Measurements from ENCODE around the gene STAT1. TPM values are rescaled to one million over a fixed set of nuclear protein-coding genes. Genes with fewer than 3 reads are reported as not detected.
"Not testable (repeated sequence)": the region's sequence is repeated elsewhere in the genome, so short reads cannot be mapped to it uniquely, and the experiment has no call there.

The STAT1 gene
- total RNA-seq, 1 experiment from 2014 or later: 143 TPM

DNA sequence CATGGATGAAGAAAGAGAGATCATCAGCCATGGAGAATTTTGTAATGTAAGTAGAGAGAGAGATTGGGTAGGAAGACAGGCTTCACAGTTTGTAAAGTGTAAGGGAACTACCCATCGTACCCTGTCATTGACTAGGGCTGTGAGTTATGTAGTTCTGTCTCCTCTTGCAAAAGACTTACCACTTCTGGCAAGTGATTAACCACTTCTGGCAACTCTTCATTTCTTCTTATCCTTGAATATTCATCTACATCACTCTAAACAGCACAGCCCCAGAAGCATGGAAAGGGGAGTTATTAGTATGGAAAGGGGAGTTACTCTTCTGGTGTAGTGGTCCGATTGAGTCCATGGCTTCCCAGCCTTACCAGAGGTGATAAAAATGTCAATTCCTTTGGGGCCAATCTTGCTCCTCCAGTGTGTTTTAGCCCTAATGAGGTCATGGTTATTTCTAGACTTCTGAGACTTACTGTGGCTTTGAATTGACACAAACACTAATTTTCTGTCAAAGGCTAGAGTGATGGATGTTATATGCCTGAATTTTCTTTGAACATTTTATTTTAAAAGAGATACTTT, 52.0 kb downstream of the STAT1 start:
- DNase-seq: no peak
- no peak overlapping the region for H3K4me3 ChIP-seq
- H3K36me3 ChIP-seq: peaks cover 60% of the 10 kb centered on the region
- no peaks in the 10 kb centered on the region for H3K27me3 ChIP-seq
- H3K9me3 ChIP-seq: no peaks in the 10 kb centered on the region

DNA sequence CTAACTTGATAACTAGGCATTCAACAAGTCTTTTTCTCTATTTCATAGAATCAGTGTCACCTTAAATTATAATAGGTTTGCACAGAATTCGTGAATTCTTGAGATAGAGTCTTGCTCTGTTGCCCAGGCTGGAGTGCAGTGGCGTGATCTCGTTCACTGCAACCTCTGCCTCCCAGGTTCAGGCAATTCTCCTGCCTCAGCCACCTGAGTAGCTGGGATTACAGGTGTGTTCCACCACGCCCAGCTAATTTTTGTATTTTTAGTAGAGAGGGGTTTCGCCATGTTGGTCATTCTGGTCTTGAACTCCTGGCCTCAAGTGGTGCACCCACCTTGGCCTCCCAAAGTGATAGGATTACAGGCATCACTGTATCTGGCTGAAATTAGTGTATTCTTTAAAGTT, 52.9 kb downstream of the STAT1 start:
- H3K9me3 ChIP-seq, DNase-seq, H3K4me3 ChIP-seq, H3K27me3 ChIP-seq: not testable (repeated sequence)
- peaks cover 59% of the 10 kb centered on the region for H3K36me3 ChIP-seq

DNA sequence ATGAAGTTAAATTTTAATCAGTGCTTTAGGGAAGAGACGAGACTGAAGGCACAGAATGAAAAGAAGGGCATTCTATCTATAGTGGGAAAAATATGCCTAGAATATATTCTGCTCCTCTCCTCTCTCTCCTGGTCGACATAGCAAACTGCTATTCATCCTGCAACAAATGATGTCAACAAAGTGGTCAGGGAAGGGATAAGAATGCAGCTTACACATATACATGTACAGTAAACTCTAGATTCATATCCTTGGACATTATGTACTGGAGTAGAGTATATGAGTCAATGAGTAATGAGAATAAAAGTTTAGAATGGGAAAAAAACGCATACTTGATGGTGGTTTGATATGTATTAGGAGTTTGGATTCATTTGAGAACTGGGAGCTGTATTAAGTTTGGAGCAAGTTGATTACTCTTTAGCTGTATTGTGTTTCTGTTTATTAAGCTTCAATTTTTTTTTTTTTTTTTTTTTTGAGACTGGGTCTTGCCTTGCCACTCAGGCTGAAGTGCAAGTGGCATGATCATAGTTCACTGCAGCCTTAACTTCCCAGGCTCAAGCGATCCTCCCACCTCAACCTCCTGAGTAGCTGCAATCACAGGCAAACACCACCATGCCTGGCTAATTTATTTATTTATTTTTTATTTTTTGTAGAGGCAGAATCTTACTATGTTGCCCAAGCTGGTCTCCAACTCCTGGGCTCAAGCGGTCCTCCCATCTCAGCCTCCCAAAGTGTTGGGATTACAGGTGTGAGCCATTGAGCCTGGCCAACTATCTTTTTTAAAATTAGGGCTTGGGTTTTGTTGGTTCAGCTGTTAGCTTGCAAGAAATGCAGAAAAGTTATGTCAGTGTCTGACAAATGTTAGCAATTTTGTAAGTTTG, 53.8 kb downstream of the STAT1 start:
- DNase-seq: no peak

DNA sequence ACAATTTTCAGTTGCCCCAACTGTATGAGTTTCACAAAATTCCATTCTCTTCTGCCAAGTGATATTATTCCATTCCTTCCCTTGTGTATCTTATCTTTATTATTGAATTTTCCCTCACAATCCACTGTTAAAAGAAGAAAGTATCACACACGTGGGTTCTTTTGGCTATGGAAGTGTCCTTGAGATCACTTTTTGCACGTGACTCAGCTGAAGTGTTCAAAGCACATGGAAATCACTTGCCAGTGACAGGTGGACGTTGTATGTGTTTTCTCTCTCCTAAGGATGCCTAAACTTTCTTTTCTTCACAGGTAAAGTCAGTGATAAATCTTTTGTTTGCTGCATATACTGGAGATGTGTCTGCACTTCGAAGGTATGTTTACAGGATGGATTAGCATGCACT, 60.7 kb downstream of the STAT1 start:
- H3K9me3 ChIP-seq: no peaks in the 10 kb centered on the region
- peaks cover 26% of the 10 kb centered on the region for H3K36me3 ChIP-seq
- DNase-seq: no peak
- H3K4me3 ChIP-seq: no peak overlapping the region
- H3K27me3 ChIP-seq: no peaks in the 10 kb centered on the region

More for the DNA sequence above, 53.8 kb downstream of the STAT1 start:
- no peaks in the 10 kb centered on the region for H3K9me3 ChIP-seq
- H3K36me3 ChIP-seq: peaks cover 58% of the 10 kb centered on the region
- H3K4me3 ChIP-seq: no peak overlapping the region
- no peaks in the 10 kb centered on the region for H3K27me3 ChIP-seq

DNA sequence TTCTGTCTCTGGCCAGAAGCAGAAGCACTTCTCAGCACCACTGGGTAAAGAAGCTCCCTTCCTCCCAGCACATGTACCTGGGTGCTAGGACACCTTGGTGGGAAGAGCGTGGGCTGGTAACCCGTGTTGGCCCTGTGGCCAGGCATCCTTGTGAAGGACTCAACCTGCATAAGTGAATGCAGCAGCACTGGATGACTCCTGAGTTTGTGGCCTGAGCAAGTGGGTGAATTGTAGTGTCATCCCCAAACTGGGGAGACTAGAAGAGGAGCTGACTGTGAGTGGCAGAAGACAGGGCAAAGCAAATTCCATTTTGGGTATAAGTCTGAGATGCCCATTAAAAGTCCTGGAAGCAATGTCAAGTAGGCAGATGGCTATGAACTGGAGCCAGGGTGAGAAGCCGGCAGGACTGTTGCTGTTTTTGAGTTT, 63.4 kb downstream of the STAT1 start:
- Histone ChIP-seq H3K27me3 (no peaks in the 10 kb centered on the region), H3K9me3 (no peaks in the 10 kb centered on the region), H3K4me3 (no peak overlapping the region), H3K36me3 (peaks cover 15% of the 10 kb centered on the region)
- DNase-seq: no peak

DNA sequence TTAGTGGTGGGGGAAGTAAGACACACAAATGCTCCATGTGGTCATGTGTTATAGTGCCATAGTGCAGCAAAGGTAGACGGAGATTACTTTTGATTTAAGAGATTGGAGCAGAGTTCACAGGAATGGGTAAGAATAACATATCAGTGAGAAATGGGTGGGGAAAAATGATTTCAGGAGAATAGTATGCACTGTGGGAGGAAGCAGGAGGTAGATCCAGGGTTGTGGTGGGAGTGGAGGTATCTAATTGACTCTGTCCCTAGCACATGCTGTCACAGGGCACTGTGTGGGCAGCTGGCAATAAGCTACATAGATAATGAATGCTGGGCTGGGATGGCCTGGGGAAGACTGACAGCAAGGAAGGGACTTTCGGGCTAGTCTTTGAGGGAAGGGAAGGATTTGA, 65.3 kb downstream of the STAT1 start:
- Histone ChIP-seq H3K9me3 (no peaks in the 10 kb centered on the region), H3K27me3 (no peaks in the 10 kb centered on the region), H3K36me3 (peaks cover 4% of the 10 kb centered on the region; the same call in 1 of the 2 replicates), H3K4me3 (no peak overlapping the region)
- peak; percentile 19 for DNase-seq

DNA sequence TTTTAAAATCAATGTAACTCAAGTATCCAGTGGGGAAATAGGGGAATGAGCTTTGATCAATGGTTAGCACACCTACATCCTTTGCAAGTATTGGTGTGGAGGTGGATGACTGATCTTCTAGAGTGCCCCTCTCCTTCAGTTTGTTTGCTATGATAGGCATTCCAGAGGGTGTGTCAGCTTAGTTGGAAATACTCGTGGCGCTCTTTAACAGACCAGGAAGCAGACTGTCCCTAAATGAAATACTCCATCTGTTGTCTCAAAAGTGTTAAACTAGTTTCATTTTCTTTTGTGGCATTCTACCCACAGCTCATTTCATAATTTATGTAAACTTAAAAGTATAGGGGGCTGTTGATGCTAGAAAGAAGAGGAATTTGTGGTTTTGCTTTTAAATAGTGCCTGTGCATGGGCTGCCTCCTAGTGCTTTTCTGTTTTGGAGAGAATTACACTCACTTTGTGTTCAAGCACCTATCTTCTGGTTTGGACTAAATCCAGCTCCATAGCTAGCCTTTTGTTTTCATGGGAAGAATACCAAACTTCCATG, 66.2 kb downstream of the STAT1 start:
- no peaks in the 10 kb centered on the region; the same call in 1 of the 2 replicates for H3K36me3 ChIP-seq
- DNase-seq: peak; percentile 25
- H3K27me3 ChIP-seq: no peaks in the 10 kb centered on the region
- H3K4me3 ChIP-seq: no peak overlapping the region
- no peaks in the 10 kb centered on the region for H3K9me3 ChIP-seq

DNA sequence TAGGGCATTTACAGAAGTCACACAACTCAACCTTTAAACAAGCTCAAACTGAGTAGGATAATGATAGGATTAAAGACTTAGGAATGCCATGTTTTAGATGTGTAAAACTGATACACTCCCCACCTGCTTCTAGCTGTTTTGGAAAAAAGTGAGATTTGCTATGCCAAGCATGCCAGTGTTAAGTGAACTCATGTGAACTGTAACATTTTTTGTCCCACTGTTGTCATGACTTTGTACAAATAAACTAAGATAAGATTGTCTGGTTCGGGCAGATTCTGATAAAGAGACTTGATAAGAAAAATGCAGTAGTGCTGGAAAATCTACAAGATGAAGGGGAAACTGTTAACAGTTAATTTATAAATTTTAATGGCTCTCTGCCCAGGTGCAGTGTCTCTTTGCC, 66.8 kb downstream of the STAT1 start:
- DNase-seq: no peak
- Histone ChIP-seq H3K27me3 (no peaks in the 10 kb centered on the region), H3K4me3 (no peak overlapping the region), H3K36me3 (no peaks in the 10 kb centered on the region; the same call in 1 of the 2 replicates), H3K9me3 (no peaks in the 10 kb centered on the region)

DNA sequence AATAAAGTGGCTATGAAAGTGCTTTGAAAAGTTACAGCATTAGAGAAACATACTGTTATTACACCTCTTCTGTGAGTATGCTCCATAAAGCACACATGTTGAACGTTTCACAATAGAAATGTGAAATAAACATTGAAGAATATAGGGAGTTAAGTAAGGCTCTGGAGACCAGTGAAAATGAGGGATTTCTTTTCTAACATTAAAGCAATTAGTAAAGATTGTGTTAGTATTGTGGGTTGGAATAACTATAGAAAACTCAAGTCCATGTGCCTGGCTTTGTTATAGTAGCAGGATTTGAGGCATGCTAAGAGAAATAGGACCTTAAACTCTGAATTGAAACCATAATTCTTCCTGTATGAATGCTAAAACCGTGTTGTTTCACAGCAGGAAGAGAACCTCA, 70.3 kb downstream of the STAT1 start:
- Histone ChIP-seq H3K9me3 (no peaks in the 10 kb centered on the region), H3K4me3 (no peak overlapping the region), H3K27me3 (no peaks in the 10 kb centered on the region), H3K36me3 (peaks cover 22% of the 10 kb centered on the region)
- no peak for DNase-seq

DNA sequence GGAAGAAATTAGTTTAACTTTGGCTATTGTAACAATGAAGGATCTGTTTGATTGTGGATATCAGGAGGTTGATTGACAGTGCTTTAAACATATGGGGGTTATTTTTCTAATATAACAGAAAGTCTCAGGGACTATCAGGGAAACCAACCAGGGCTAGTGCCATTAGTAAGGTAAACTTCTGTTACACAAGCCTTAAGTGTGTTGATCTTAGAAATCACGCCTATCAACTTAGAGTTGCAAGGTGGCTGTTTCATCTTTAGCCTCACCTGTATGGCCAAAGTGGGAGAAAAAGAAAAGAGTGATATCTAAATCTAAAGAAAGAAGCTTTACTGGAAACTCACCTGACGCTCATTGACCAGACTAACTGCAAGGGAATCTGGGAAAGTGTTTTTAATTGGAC, 71.3 kb downstream of the STAT1 start:
- no peaks in the 10 kb centered on the region for H3K9me3 ChIP-seq
- H3K36me3 ChIP-seq: peaks cover 22% of the 10 kb centered on the region
- H3K27me3 ChIP-seq: no peaks in the 10 kb centered on the region
- no peak overlapping the region for H3K4me3 ChIP-seq
- no peak for DNase-seq

DNA sequence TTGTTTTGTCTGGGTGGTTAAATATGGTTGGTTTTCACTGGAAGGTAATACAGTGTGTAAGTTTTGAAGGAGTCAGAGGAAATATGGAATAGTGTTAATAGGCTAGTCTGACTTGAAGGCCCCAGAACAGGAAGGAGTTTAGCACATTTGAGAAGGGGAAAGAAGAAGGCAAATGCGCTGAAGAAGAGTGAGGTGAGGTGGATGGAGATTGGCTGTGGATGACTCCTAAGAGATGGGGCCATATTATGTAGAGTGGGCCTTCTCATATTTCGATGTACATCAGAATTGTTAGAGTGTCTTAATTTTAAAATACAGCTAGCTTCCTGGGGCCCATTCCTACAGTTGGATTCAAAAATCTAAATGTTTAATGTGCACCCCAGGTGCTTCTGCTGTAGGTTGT, 72.4 kb downstream of the STAT1 start:
- Histone ChIP-seq H3K27me3 (no peaks in the 10 kb centered on the region), H3K4me3 (no peak overlapping the region), H3K36me3 (peaks cover 29% of the 10 kb centered on the region), H3K9me3 (no peaks in the 10 kb centered on the region)
- DNase-seq: no peak

DNA sequence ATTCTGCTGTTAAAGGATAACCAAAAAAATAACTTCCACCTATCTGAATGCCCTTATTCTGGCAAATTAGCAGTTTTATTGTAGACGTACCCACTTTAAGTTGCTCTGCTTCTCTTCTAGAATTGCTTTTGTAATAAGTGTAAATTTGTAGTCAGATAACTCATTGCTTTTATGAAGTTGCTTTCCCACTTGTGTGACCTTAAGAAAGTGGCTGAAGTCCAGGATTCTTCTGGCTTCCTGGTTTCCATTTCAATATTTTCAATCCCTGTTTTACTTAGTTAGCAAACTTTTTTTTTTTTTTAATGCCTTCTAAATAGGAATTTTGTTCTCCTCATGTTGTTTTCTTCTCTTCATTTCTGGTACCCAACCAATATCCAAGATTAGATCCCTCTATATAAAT, 73.5 kb downstream of the STAT1 start:
- Histone ChIP-seq H3K36me3 (peaks cover 40% of the 10 kb centered on the region), H3K27me3 (no peaks in the 10 kb centered on the region), H3K4me3 (no peak overlapping the region), H3K9me3 (no peaks in the 10 kb centered on the region)
- no peak for DNase-seq

DNA sequence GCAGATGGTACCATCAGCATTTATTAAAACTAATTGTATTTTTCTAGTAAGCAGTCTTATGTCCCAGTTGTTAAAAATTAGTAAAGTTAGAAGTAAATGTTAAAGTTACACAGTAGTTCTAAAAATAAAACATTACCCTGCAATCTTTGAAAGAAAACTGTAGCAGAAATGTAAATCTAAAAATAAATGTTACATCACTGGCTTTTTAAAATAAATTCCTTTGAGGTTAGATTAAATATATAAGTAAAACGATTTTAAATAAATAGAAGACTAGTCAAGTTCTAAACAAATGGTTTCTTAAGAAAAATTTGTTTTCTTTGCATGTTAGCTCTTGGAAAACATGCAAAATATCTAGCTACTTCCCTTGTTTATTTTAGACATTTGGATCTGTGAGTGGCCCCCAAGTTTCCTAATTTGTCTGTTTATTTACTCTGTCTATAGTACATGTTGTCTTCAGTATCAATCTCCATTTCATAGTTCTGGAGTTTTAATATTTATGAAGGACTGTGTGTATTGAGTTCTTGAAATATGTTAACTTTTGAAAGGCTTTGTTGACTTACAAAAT, 75.1 kb downstream of the STAT1 start:
- Histone ChIP-seq H3K27me3 (no peaks in the 10 kb centered on the region), H3K36me3 (peaks cover 54% of the 10 kb centered on the region)

DNA sequence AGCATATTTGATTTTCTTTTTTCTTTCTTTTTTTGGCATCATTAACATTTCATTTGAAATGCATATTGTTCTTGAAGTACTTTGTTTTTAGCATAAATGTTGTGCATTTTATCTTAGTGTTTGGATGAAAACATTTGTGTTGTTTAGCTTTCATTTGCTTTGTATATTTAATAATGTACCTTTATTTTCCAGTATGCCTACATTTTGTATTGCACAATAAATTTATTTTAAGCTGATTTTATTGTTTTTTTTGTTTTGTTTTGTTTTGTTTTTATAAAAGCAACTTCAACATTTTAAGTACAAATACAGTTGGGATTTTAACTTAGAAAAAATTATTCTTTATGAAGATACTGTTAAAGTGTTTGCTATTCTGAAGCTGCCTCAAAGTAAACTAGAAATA, 78.9 kb downstream of the STAT1 start:
- Histone ChIP-seq H3K9me3 (no peaks in the 10 kb centered on the region), H3K27me3 (no peaks in the 10 kb centered on the region), H3K36me3 (peaks cover 72% of the 10 kb centered on the region), H3K4me3 (no peak overlapping the region)
- no peak for DNase-seq

More for the DNA sequence above, 75.1 kb downstream of the STAT1 start:
- Histone ChIP-seq H3K4me3 (no peak overlapping the region), H3K9me3 (no peaks in the 10 kb centered on the region)
- no peak for DNase-seq

DNA sequence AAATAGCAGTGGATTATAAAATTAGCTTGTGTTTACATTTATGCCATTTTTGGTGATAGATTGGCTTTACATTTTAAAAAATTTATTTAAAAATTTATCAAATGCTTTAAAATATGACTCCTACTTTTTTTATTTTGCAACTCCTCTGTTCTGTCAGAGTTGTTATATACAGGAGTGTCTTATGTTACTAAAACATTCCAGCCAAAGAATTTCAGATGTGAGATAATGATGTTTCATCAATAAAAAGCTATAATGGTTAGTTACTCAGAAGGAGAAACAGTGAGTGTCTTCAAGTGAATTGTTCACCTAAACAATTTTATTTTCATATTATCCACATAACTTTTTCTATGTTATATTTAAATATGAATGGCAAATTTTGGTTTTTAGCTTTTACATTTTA, 80.6 kb downstream of the STAT1 start:
- Histone ChIP-seq H3K36me3 (peaks cover 73% of the 10 kb centered on the region), H3K27me3 (no peaks in the 10 kb centered on the region), H3K4me3 (no peak overlapping the region), H3K9me3 (no peaks in the 10 kb centered on the region)
- DNase-seq: no peak

DNA sequence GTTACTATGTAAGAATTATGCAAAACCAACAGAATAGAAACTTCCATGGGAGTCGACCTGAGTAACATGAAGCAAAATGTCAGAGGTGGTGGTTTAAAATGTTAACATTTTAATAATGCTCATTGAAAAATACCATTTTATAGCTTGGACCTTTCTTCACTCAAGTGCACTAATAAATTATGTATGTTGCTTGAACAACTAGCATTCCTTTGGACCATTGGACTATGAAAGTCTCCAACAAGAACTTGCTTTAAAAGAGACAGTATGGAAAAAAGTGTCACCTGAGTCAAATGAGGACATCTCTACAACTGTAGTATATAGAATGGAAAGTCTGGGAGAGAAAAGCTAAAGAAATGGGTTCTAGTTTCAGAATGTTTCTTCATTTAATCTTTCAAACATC, 81.5 kb downstream of the STAT1 start:
- H3K36me3 ChIP-seq: peaks cover 79% of the 10 kb centered on the region
- no peaks in the 10 kb centered on the region for H3K27me3 ChIP-seq
- H3K4me3 ChIP-seq: no peak overlapping the region
- no peak for DNase-seq
- no peaks in the 10 kb centered on the region for H3K9me3 ChIP-seq

DNA sequence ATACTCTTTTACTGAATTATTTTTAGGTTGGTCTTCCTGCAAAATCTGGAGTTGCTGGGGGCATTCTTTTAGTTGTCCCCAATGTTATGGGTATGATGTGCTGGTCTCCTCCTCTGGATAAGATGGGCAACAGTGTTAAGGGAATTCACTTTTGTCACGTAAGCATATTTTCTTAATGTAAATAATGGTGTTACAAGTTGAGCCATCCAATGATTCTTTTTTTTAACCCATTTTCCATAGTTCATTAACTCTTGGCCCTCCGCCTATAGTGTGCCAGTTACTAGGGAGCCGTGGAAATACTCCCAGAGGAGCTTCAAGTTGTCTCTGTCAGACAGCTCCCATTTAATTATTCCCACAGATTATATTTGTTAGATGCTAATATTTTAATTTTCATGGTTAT, 83.6 kb downstream of the STAT1 start:
- H3K36me3 ChIP-seq: peaks cover 82% of the 10 kb centered on the region
- H3K9me3 ChIP-seq: no peaks in the 10 kb centered on the region
- no peak overlapping the region for H3K4me3 ChIP-seq
- H3K27me3 ChIP-seq: no peaks in the 10 kb centered on the region
- no peak for DNase-seq

All from MG63 (cell line).